Panc1 (cell line): ENCODE measurements around the gene KCTD1.

ENCODE experiments used
- CTCF ChIP-seq: fragments of 450-650 bp; IDR thresholded peaks from 2 replicates; pipeline ENCODE4 v1.5.1; 2017; ENCODE audit warnings: mild to moderate bottlenecking
- POLR2AphosphoS5 ChIP-seq: IDR thresholded peaks from 2 replicates; pipeline ENCODE4 v1.6.1; 2012; ENCODE audit warnings: mild to moderate bottlenecking, low read depth, low read length, moderate library complexity
- REST ChIP-seq, 2 experiments: IDR thresholded peaks; 2 replicates each; pipeline ENCODE4 v1.6.1; 2011 to 2012; ENCODE audit warnings: low read depth in 2 of 2, control low read depth in 1 of 2, low read length in 1 of 2, mild to moderate bottlenecking in 1 of 2, moderate library complexity in 1 of 2; ENCODE audit not compliant: insufficient read depth in 1 of 2
- SIN3A ChIP-seq: IDR thresholded peaks from 2 replicates; pipeline ENCODE4 v1.6.1; 2012; ENCODE audit warnings: low read depth, mild to moderate bottlenecking, low read length, moderate library complexity, borderline replicate concordance; ENCODE audit not compliant: insufficient read depth
- TCF7L2 ChIP-seq: IDR thresholded peaks from 2 replicates; pipeline ENCODE4 v1.6.1; 2011; ENCODE audit warnings: mild to moderate bottlenecking, low read depth, low read length, inconsistent platforms

GRCh38 chr18:26459340-26459739 lies 89.0 kb downstream of the KCTD1 start:
- TF ChIP-seq CTCF (no peak), POLR2AphosphoS5 (no peak), REST (IDR thresholded peaks at IDR 0.05; ENCODE audit: insufficient read depth in 1 of 2, low read depth in 2 of 2, low read length in 1 of 2) (no peak), SIN3A (no peak), TCF7L2 (no peak)
